HG03432 (cell line): Measurements from ENCODE around the gene SPOCK1.

Experiments used
- ATAC-seq: cut with Tn5 transposase; IDR thresholded peaks from one replicate; pipeline ENCODE4 v1.9.1; 2021; ENCODE audit warnings: mild to moderate bottlenecking, moderate library complexity; ENCODE audit not compliant: unreplicated experiment

Gene SPOCK1

GRCh38 chr5:137333928-137334327 is 165.2 kb downstream of the SPOCK1 start:
- ATAC-seq: no peak

DNA sequence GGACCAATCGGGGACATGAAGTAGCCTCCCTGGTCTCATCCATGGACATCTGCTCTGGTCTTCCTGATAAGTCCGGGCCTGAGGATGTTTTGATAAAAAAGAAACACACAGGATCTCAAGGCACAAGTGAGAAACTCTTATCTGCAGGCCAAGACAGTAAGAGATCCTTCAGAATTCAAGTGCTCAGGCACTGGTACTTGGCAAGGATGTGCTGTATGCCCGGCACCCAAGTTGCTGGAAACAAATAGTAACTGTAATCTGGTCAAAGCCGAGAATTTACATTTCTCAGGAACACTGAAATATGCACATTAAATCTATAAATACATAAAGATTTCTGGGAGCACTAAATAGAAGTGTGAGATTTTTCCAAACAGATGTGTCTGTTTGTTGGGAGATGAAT is 165.7 kb downstream of the SPOCK1 start:
- no peak for ATAC-seq

- no peak for ATAC-seq
Measured at GRCh38 chr5:137332296-137332695, 166.8 kb downstream of the SPOCK1 start.

- no peak for ATAC-seq
Measured at GRCh38 chr5:137329586-137330296, 169.4 kb downstream of the SPOCK1 start.

GRCh38 chr5:137328991-137329390 is 170.1 kb downstream of the SPOCK1 start:
- ATAC-seq: no peak

DNA sequence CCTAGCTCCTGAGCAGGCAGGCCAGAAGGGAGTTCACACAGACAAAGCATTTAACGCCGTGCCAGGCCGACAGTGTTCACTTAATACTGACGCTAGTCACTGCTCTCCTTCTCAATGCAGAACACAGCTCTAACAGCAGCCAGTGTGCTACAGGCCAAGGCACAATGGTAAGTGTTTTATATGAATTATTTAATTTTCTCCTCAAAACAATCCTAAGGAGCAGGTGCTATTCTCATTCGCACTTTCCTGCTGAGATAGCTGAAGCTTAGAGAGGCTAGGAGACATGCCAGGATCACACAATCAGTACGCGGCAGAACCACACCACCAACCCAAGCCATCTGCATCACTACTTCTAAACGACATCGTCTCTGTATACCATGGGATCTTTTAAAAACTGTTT is 170.7 kb downstream of the SPOCK1 start:
- ATAC-seq: no peak

DNA sequence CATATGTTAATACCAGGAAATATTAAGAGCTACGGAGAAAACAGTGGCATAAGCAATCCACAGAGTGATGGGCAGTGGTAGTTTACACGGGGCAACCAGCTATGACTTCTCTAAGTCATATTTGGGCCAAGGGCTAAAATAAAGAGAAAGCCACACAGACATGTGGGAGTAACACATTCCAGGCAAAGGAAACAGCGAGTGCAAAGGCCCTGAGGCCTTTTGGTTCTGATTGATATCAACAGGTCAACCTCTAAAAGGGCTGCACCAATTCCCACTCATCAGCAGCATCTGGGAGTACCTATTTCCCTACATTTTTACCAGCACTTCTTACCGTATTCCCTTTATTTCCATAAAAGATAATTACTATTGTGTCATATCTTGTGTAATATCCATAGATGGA is 173.4 kb downstream of the SPOCK1 start:
- no peak for ATAC-seq

GRCh38 chr5:137320056-137321045 is 178.8 kb downstream of the SPOCK1 start:
- ATAC-seq: no peak

GRCh38 chr5:137318027-137318426 is 181.1 kb downstream of the SPOCK1 start:
- ATAC-seq: no peak

DNA sequence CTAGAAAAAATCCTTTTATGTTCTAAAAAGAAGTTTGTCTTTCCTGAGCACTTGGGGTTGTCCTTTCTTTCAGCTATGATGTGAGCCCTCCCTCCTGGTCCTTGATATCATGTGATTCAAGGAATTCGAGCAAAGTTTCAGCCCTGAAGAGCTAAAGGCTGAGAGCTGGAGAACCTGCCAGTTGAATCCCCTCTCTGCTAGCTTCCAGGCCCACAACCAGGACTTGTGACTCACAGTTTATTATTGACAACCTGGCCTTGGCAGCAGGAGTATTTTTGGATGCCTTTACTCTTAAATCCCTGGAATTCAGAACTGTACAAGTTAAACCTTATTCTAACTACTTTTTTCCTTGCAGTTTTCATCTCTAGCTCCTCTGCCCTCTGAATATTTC is 182.8 kb downstream of the SPOCK1 start:
- no peak for ATAC-seq

- no peak for ATAC-seq
Measured at GRCh38 chr5:137315534-137316345, 183.4 kb downstream of the SPOCK1 start.

GRCh38 chr5:137315109-137315508 is 184.0 kb downstream of the SPOCK1 start:
- ATAC-seq: no peak

DNA sequence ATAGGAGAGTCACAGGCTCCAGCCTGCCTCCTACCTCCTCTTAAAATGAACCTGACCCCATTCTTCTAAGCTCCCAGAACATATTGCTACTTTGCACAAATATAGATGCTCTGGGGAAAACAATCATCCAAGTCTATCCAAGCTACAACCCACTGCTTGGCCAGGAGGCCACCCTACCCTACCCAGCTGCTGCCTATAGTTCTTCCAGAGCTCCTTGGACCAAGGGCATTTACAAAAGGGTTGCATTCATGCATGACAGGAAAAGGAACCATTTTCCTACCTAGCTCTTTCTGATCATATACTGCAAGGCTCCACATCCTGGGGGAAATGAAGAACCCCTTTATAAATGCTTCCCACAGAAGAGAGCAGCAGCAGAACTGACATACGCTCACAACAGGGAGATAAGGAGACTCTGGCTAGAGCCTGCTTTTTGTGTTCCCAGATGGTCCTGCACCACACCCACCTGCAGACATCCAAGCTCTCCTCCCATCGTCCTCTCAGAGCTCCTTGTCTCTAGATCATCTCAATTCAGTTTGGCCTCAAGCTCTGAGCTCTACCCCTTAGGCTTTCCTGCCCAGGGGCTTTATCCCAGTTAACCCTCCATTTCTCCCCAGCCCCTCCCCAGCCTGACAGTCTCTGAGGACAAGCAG is 185.5 kb downstream of the SPOCK1 start:
- no peak for ATAC-seq

DNA sequence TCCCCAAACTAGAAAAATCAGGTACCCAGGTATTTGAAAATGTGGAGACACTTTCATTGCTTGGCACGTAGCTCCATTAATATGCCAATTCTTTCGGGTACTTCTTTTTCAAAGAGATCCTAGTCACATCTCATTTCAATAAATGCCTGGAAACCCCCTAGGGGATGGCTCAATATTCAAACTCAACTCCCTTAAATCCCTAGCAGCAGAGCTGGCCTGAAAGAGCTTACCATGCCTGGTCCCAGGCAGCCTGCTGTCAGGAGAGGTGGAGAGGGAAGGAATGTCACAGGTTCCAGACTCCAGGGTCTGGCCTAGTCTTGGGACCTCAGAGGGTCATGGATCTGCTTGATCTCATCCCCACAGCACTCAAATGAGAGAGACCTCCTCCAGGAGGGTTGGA is 187.1 kb downstream of the SPOCK1 start:
- no peak for ATAC-seq

- ATAC-seq: no peak
Measured at GRCh38 chr5:137310051-137310730, 188.9 kb downstream of the SPOCK1 start.

DNA sequence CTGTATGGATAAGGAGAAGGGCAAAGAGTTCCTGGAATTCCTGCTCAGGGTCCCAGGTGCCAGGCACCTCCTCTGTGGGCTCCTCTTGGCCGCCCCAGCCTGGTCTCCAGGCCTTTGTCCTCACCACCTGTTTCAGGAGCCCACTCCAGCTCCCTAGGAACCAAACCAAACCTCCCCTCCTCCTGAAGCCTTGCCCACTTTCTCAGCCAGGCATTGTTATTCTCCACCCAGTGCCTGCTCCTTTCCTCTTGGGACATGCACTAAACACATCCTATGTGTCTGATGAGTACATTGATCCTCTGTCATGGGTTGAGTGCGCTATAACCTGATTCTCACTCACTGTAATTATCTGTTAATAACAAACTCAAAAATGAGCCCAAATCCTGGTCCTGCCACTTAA is 189.8 kb downstream of the SPOCK1 start:
- no peak for ATAC-seq

GRCh38 chr5:137308311-137308710 is 190.8 kb downstream of the SPOCK1 start:
- ATAC-seq: no peak

GRCh38 chr5:137306903-137307302 is 192.2 kb downstream of the SPOCK1 start:
- ATAC-seq: no peak

GRCh38 chr5:137305971-137306602 is 193.0 kb downstream of the SPOCK1 start:
- ATAC-seq: no peak
